ENCODE data around the gene CYP4F22.
"Not testable (repeated sequence)": the region's sequence is repeated elsewhere in the genome, so short reads cannot be mapped to it uniquely, and the experiment has no call there.

CYP4F22 gene

DNA sequence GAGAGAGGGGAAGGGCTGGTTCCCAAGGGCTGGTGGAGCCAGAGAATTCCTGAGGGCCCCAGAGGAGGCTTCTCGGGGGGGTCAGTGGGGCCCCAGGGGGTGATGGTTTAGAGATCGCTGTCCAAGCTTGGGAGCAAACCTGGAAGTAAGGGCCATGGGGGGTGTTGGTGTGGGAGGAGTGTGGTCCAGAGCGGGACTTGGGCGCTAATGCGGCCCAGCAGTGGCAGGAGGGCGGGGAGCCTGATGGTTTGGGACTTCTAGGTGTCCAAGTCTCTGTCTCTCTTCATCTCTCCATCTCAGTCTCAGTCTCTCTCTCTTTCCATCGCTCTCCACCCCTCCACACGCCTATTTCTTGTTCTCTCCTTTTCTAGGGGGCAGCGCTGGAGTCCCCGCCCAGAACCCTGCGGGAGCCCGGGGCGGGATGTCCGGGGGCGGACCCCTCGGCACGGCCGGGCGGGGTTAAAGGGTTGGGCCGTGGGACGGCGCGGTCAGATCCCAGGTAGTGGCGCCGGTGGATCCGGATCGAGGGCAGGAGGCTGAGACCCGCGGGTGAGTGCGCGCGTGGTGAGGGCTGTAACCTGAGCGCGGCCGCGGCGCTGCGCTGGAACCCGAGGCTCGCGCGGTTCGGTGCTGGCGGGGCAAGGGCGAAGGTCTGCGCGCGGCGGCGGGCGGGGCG lies at the start of gene CYP4F22:
Gene CYP4F22, plus strand, starts transcription at position 491 of the 676 bp plus-strand sequence. CDS start 16,812 bp downstream, outside the sequence.
- DNase-seq, result no peak

DNA sequence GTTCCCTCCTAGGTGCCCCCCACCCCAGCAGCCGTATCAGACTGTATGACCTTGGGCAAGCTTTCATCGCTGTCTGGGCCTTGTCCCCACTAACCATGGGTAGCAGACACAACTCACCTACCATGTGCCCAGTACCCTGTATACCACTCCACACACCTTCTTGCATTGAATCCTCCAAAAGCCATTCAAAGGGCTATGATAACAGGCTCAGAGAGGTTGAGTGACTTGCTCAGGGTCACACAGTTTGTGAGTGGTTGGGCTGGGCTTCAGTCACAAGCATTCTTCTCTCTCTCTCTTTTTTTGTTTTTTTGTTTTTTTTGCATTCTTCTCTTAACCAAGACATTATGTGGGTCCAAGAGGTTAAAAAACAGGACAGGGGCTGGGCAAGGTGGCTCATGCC lies 46.6 kb upstream of the CYP4F22 start:
- DNase-seq, result no peak

DNA sequence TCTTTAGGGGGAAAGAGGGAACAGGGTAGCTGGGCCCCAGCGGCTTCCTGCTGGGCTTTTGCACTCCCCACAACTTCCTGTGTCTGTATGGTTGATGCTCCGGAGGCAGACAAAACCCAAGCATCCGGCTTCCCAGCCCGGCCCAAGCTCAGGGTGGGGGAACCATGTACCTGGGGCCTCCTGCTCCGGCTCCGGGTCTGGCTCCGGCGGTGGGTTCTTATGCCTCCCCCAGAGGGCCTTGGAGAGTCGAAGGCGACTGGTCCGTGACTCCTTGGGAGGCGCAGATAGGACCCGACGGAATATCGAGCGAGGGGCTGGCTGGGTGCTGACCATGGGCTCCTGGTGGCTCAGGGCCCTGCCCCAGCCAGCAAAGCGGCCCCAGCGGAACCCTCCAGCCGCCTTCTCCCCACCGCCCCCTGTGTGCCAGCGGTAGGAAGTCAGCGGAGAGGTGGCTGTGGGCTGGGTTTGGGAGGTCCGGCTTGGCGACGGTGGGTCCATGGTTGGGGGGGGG lies 44.4 kb upstream of the CYP4F22 start:
- DNase-seq, result no peak

DNA sequence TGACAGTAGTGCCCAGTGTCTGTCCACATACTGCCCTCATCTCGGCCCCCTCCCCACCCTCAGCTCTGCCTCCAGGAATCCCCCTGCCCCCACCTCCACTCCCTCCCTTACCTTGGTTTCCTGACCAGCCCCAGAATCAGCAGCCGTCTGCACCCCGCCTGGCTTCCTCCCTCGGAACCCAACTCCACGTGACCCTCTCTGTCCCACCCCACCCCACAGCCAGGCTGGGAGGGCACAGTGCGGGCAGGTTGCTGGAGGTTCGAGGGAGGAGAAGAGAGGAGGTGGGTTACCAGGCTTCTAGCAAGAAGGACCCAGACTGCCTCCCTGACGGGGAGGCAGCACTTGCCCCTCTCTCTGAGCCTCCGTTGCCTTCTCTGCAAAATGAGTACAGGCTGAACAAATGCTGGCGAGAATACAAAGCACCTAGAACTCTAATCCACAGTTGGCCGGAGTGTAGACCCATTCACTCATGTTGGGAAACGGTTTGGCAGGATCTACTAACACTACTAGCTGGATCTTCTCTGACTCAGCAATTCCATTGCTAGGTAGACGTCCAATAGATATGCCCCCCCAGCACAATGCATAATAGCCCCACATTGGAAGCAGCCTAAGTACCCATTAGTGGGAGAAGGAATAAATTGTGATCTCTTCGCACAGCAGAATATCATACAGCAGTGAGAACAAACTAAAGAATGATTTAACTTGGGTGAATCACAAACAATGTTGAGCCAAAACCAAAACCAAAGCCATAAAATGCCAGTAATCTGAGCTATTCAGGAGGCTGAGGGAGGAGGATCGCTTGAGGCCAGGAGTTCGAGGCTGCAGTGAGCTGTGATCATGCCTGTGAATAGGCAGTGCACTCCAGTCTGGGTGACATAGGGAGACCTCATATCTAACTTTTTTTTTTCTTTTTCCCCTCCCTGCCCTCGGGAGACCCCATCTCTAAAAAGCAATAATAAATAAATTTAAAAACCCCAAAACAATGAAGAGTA lies 43.6 kb upstream of the CYP4F22 start, which contains the start of gene RASAL3:
Gene RASAL3, minus strand, starts transcription at position 151 of the 992 bp plus-strand sequence. CDS start 186 bp downstream, outside the sequence.
- DNase-seq, result no peak

DNA sequence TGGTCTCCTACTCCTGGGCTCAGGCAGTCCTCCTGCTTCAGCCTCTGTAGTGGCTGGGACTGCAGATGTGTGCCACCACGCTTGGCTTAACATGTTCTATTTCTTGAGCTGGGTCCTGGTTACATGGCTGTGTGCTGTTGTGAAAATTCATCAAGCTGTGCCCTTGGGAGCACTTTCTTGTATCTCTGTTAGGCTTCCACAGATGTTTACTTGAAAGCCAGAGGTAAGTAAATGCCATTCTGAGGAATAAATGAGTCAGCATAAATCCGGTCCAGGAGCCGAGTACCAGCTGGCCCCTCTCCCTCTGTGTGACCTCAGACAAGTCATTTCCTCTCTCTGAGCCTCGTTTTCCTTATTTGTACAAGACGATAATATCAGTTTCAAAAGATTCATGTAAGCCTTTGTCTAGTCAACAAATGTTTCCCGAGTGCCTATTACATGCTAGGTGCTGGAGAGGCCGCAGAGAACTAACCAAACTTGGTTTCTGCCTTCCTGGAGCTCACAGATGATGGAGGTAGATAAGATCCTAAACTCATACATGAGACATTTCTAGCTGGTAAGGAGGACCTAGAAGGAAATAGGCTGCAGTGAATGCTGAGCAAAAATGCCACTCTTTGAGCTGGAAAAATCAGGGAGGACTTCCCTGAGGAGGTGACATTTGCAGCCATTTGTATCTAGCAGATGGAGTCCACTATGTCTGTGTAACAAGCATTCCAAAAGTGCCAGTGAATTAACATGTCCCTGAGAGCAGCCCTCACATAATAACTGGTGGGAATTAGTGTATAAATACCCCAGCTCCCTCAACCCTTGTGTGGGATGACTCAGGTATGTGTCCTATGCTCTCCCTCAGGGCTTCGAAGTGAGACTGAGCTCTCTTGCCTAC lies 41.2 kb upstream of the CYP4F22 start:
- DNase-seq, result no peak

- DNase-seq, result no peak
Measured at GRCh38 chr19:15467734-15468214, 40.6 kb upstream of the CYP4F22 start.

GRCh38 chr19:15468675-15469512 lies 39.4 kb upstream of the CYP4F22 start:
- no peak for DNase-seq

GRCh38 chr19:15469513-15470297 lies 38.6 kb upstream of the CYP4F22 start:
- no peak for DNase-seq

GRCh38 chr19:15471639-15472101 lies 36.7 kb upstream of the CYP4F22 start:
- DNase-seq, result no peak

DNA sequence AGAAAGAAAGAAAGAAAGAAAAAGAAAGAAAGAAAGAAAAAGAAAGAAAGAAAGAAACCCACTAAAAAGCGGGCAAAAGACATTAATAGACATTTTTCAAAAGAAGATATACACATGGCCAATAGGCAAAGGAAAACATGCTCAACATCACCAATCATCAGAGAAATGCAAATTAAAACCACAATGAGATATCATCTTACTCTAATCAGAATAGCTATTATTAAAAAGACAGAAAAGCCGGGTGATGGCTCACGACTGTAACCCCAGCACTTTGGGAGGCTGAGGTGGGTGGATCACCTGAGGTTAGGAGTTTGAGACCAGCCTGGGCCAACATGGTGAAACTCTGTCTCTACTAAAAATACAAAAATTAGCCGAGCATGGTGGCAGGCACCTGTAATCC lies 34.5 kb upstream of the CYP4F22 start:
- not testable (repeated sequence) for DNase-seq

- DNase-seq, result no peak
Measured at GRCh38 chr19:15475169-15475568, 33.2 kb upstream of the CYP4F22 start.

DNA sequence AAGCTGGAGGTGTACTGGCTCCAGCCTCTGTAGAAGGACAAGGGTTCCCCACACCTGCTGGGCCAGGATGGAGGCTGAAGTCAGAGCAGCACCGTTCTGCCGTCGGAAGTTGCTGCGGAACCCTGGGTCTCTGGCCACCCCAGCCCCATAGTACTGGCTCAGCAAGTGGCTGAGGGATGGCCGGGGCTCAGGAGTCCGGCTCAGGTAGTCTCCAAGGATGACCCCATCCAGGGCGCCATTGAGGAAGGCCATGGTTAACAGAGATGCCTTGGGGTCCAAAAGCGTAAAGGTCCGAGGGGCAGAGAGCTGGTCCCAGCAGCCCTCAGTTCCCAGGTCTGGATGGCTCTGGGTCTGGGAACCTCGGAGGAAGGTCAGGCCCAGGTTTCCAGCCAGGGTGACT lies 32.7 kb upstream of the CYP4F22 start:
- no peak for DNase-seq

GRCh38 chr19:15476325-15476724 lies 32.0 kb upstream of the CYP4F22 start:
- no peak for DNase-seq

GRCh38 chr19:15479391-15480345 lies 28.7 kb upstream of the CYP4F22 start, which contains the start of gene PGLYRP2:
TSS of gene PGLYRP2 (minus strand) at chr19:15479501. CDS start at chr19:15479371, 130 bp downstream.
- DNase-seq, result no peak

DNA sequence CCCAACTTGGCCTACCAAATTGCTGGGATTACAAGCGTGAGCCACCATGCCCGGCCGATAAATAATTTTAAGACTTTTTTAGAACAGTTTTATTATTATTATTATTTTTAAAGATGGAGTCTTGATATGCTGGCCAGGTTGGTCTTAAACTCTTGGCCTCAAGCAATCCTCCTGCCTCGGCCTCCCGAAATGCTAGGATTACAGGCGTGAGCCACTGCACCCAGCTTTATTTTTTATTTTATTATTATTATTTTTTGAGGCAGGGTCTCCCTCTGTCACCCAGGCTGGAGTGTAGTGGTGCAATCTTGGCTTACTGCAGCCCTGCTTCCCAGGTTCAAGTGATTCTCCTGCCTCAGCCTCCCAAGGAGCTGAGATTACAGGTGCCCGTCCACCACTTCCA lies 27.3 kb upstream of the CYP4F22 start:
- not testable (repeated sequence) for DNase-seq

DNA sequence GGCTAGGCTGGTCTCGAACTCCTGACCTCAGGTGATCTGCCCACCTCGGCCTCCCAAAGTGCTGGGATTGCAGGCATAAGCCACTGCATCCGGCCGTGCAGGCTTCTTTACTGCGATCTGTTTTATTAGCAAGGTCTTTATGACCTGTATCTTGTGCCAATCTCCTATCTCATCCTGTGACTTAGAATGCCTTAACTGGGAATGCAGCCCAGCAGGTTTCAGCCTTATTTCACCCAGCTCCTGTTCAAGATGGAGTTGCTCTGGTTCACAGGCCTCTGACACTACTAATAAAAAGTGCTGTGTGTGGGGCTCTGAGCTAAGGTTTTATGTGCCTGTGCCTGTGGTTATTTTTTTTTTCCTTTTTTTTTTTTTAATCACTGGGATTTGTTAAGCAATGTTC lies 22.6 kb upstream of the CYP4F22 start:
- not testable (repeated sequence) for DNase-seq

DNA sequence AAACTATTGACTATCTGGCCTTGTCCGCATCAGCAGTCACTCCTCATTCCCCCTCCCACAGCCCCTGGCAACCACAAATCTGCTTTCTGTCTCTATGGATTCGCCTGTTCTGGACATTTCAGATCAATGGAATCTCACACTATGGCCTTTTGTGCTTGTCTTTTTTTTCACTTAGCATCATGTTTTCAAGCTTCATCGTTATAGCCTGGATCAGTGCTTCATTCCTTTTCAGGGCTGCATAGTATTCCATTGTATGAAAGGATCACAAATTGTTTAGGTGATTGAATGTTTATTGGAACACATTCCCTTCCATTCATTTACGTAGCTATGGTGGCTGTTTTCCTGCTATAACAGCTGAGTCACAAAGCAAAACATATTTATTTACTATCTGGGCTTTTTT lies 21.3 kb upstream of the CYP4F22 start:
- DNase-seq, result no peak

DNA sequence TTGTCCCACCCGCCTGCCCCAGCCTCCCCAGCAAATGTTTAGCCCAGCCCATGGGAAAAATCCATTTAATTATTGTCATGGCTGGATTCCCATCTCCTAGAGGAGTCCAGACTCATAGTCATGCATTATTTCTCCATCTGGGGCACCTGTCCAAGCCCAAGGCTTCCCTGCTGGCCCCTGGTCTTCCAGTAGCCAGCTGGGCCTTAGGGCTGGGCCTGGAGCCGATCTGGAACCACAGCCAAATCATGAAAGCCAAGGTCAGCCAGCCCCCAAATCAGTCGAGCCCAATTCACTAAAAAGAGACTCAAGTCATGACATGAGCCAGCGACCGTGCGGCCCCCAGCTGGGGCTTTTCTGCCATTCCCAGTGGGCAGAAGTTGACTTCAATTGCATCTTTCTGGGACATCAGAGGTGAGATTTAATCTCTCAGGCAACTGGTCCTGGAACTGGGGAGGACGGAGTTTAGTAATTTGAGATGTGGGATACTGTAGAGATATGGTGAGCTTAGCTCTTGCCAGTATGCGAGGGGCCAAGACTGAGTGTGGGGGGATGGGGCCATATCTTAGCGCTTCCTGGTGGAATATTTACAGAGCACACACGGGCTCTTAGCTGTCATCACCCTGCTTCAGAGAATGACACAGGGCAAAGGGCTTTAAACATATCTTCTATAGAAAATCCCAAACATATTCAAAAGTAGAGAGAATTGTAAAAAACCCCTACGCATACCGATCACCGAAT lies 19.7 kb upstream of the CYP4F22 start:
- DNase-seq, result no peak
